Right lobe of liver (tissue), 4 donors: ENCODE results near the gene TMEM132D.

ENCODE experiments used
- CTCF ChIP-seq, 4 donors: fragments of 200-600 bp in 3 of 4; fragments of 450-650 bp in 1 of 4; IDR thresholded peaks; one replicate each; pipeline versions ENCODE4 v1.5.1 to v1.8.0; 2016 to 2022; ENCODE audit warnings: antibody characterized with exemption in 4 of 4, mild to moderate bottlenecking in 2 of 4
- POLR2A ChIP-seq: fragments of 450-650 bp; IDR thresholded peaks from one replicate; pipeline ENCODE4 v1.6.1; 2017; ENCODE audit warnings: antibody characterized with exemption, mild to moderate bottlenecking
- donor health status: DM: no; HTN: no; CAD: no.
- donor health status: DM: no; HTN: no; CAD: no.
- donor health status: DM: no; HTN: yes; CAD: no.

GRCh38 chr12:129179941-129180553, 723.8 kb downstream of the TMEM132D start:
- TF ChIP-seq CTCF (IDR thresholded peaks at IDR 0.05) = no peak
- TF ChIP-seq POLR2A = no peak
